HCT116 (cell line): ENCODE data around the gene BTBD2. TPM values are rescaled to one million over a fixed set of nuclear protein-coding genes. Genes with fewer than 3 reads are reported as not detected.
A peak's percentile ranks its signal among the peaks of the same experiment; 100 is the strongest.

ENCODE experiments used
- ATAC-seq: fragments of 200-7000 bp; cut with Tn5 transposase; 2 replicates; pipeline ENCODE4 v1.9.1; 2020; ENCODE audit warnings: mild to moderate bottlenecking, moderate library complexity
- BruUV-seq: library from RNA; stranded (reverse); fragments of 400-500 nt; replicated peaks from 2 replicates; lab custom pipeline; 2021; lab: Mats Ljungman, UMichigan
- CTCF ChIA-PET: fragments of 300-600 bp; sonication (Branson Sonifier 250); formaldehyde crosslinking; loops from one replicate; lab custom pipeline; 2021; ENCODE audit warnings: antibody characterized with exemption; lab: Charles Lee
- POLR2A ChIA-PET: fragments of 300-600, 350-600 bp; sonication (Branson Sonifier 250); formaldehyde crosslinking; loops from one replicate; lab custom pipeline; 2021; ENCODE audit warnings: antibody characterized with exemption; lab: Charles Lee
- RAD21 ChIA-PET, 2 experiments: fragments of 300-600 bp; sonication (Branson Sonifier 250); formaldehyde crosslinking; loops; one replicate each; lab custom pipeline; 2023; ENCODE audit warnings: low total read pairs in 2 of 2; ENCODE audit not compliant: uncharacterized antibody in 2 of 2, unreplicated experiment in 2 of 2, low non-redundant PET in 1 of 2; lab: Charles Lee
- DNase-seq: peaks from one replicate; pipeline ENCODE4 v3.0.0-alpha.2; 2010; ENCODE audit warnings: low read depth, low spot score
- H2AFZ ChIP-seq: fragments of 200-600 bp; shearing (Covaris generic), sonication (generic); 2 replicates; pipeline ENCODE4 v1.6.1; 2017; ENCODE audit warnings: low read depth, mixed run types, mixed read lengths, antibody characterized with exemption, low read length; ENCODE audit not compliant: poor library complexity, severe bottlenecking
- H3K27ac ChIP-seq: 2 replicates; pipeline ENCODE4 v1.5.1; 2012; ENCODE audit warnings: low read depth, low read length
- H3K27me3 ChIP-seq: fragments of 200-600 bp; sonication (generic); 2 replicates; pipeline ENCODE4 v1.6.1; 2016; ENCODE audit warnings: mixed run types, low read length, mixed read lengths; ENCODE audit not compliant: insufficient read depth
- H3K36me3 ChIP-seq, 2 experiments: fragments of 200-500 bp in 1 of 2; fragments of 200-600 bp in 1 of 2; sonication (Bioruptor generic) in 1 of 2; sonication (generic) in 1 of 2; 2 replicates each; pipeline versions ENCODE4 v1.5.1 to v1.6.1; 2014 to 2016; ENCODE audit warnings: low read length in 2 of 2, inconsistent platforms in 1 of 2, mixed read lengths in 1 of 2, mixed run types in 1 of 2; ENCODE audit not compliant: insufficient read depth in 2 of 2, control insufficient read depth in 1 of 2
- H3K4me1 ChIP-seq, 2 experiments: fragments of 200-600 bp in 1 of 2; sonication (generic) in 1 of 2; 2 replicates each; pipeline versions ENCODE4 v1.5.1 to v1.6.1; 2012 to 2017; ENCODE audit warnings: low read length in 2 of 2, inconsistent platforms in 1 of 2, mild to moderate bottlenecking in 1 of 2, mixed read lengths in 1 of 2, mixed run types in 1 of 2, moderate library complexity in 1 of 2; ENCODE audit not compliant: insufficient read depth in 2 of 2, control insufficient read depth in 1 of 2
- H3K4me2 ChIP-seq: fragments of 200-600 bp; sonication (generic); 2 replicates; pipeline ENCODE4 v1.6.1; 2017; ENCODE audit warnings: mixed run types, low read length, mixed read lengths
- H3K4me3 ChIP-seq, 2 experiments: fragments of 200-600 bp in 1 of 2; sonication (generic) in 1 of 2; replicated peaks in 1 of 2; 2 replicates each; pipeline ENCODE4 v1.5.1; 2011 to 2016; ENCODE audit warnings: low read length in 2 of 2, control low read depth in 1 of 2, low read depth in 1 of 2, mild to moderate bottlenecking in 1 of 2, mixed read lengths in 1 of 2, mixed run types in 1 of 2
- H3K79me2 ChIP-seq: fragments of 200-600 bp; sonication (generic); 2 replicates; pipeline ENCODE4 v1.6.1; 2017; ENCODE audit warnings: mild to moderate bottlenecking, mixed run types, low read length, moderate library complexity, mixed read lengths; ENCODE audit not compliant: insufficient read depth
- H3K9ac ChIP-seq: fragments of 200-600 bp; sonication (generic); 2 replicates; pipeline ENCODE4 v1.6.1; 2016; ENCODE audit warnings: low read length, mixed read lengths
- H3K9me2 ChIP-seq: fragments of 200-600 bp; sonication (generic), shearing (Covaris generic); 2 replicates; pipeline ENCODE4 v1.6.1; 2017; ENCODE audit warnings: mixed run types, mild to moderate bottlenecking, moderate library complexity; ENCODE audit not compliant: insufficient read depth
- H3K9me3 ChIP-seq, 2 experiments: fragments of 200-500 bp in 1 of 2; fragments of 200-600 bp in 1 of 2; sonication (Bioruptor generic) in 1 of 2; sonication (generic) in 1 of 2; 2 replicates each; pipeline ENCODE4 v1.6.1; 2014 to 2017; ENCODE audit warnings: low read length in 2 of 2, mixed read lengths in 2 of 2, inconsistent platforms in 1 of 2, low read depth in 1 of 2, mild to moderate bottlenecking in 1 of 2, mixed run types in 1 of 2, moderate library complexity in 1 of 2; ENCODE audit not compliant: control insufficient read depth in 1 of 2, insufficient read depth in 1 of 2
- H4K20me1 ChIP-seq: fragments of 200-600 bp; sonication (generic), shearing (Covaris generic); 2 replicates; pipeline ENCODE4 v1.6.1; 2017; ENCODE audit warnings: mixed run types, mild to moderate bottlenecking, moderate library complexity; ENCODE audit not compliant: insufficient read depth
- POLR2A ChIP-seq: IDR thresholded peaks from 2 replicates; pipeline ENCODE4 v1.7.0; 2011; ENCODE audit warnings: borderline replicate concordance; ENCODE audit not compliant: insufficient read depth, insufficient read length; ENCODE audit errors: extremely low read depth
- SP1 ChIP-seq: IDR thresholded peaks from 2 replicates; pipeline ENCODE4 v1.6.1; 2012; ENCODE audit warnings: low read depth
- TCF7L2 ChIP-seq: IDR thresholded peaks from 2 replicates; pipeline ENCODE4 v1.7.0; 2011; ENCODE audit warnings: borderline replicate concordance, inconsistent platforms; ENCODE audit not compliant: insufficient read depth, insufficient read length; ENCODE audit errors: extremely low read depth
- intact Hi-C: fragments of 100-400 bp; cut with micrococcal nuclease; formaldehyde crosslinking; loops from 2 replicates; pipeline ENCODE4 v1.10.0; 2022
- total RNA-seq: library from RNA; stranded (reverse); gene quantifications from one replicate; pipeline ENCODE4 v1.2.1, GENCODE V29; 2021; ENCODE audit not compliant: unreplicated experiment
- TF ChIP-seq, protein P1 (sequence below): IDR thresholded peaks from 2 replicates; pipeline ENCODE4 v1.6.1; 2012
- TF ChIP-seq, protein P2 (sequence below): IDR thresholded peaks from 2 replicates; pipeline ENCODE4 v1.6.1; 2012; ENCODE audit warnings: low read depth

BTBD2 gene
- total RNA-seq, 1 experiment from 2014 or later = 112 TPM

DNA sequence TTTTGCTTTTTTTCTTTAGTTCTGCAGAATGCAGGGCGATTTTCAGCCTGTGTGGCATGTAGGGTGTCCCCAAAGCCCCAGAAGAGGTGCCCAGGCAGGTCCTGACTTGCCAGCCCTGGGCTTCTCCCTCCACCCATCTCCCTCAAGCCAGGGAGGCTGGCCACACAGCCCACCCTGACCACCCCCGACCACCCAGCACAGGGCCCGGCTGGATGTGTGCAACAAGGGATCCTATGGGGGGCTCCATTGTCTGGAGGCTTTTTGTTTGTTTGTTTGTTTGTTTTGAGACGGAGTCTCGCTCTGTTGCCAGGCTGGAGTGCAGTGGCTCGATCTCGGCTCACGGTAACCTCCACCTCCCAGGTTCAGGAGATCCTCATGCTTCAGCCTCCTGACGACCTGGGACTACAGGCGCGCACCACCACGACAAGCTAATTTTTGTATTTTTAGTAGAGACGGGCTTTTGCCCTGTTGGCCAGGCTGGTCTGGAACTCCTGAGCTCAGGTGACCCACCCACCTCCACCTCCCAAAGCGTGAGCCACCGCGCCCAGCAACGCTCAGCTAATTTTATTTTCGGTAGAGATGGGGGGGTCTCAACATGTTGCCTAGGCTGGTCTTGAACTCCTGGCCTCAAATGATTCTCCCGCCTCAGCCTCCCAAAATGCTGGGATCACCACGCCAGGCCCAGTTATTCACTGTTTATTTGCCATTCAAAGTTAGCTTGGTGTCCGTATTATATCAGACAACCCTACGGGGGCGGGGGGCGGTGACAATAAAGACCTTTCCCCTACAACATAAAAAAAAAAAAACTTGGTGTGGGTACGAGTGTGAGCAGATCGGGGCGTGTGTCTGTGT lies 43.3 kb upstream of the BTBD2 start:
- no peaks in the 10 kb centered on the region for H3K9me3 ChIP-seq
- TF ChIP-seq, protein P1, sequence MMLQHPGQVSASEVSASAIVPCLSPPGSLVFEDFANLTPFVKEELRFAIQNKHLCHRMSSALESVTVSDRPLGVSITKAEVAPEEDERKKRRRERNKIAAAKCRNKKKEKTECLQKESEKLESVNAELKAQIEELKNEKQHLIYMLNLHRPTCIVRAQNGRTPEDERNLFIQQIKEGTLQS = no peak
- no peak for TF ChIP-seq TCF7L2
- no peak for TF ChIP-seq POLR2A
- TF ChIP-seq, protein P2, sequence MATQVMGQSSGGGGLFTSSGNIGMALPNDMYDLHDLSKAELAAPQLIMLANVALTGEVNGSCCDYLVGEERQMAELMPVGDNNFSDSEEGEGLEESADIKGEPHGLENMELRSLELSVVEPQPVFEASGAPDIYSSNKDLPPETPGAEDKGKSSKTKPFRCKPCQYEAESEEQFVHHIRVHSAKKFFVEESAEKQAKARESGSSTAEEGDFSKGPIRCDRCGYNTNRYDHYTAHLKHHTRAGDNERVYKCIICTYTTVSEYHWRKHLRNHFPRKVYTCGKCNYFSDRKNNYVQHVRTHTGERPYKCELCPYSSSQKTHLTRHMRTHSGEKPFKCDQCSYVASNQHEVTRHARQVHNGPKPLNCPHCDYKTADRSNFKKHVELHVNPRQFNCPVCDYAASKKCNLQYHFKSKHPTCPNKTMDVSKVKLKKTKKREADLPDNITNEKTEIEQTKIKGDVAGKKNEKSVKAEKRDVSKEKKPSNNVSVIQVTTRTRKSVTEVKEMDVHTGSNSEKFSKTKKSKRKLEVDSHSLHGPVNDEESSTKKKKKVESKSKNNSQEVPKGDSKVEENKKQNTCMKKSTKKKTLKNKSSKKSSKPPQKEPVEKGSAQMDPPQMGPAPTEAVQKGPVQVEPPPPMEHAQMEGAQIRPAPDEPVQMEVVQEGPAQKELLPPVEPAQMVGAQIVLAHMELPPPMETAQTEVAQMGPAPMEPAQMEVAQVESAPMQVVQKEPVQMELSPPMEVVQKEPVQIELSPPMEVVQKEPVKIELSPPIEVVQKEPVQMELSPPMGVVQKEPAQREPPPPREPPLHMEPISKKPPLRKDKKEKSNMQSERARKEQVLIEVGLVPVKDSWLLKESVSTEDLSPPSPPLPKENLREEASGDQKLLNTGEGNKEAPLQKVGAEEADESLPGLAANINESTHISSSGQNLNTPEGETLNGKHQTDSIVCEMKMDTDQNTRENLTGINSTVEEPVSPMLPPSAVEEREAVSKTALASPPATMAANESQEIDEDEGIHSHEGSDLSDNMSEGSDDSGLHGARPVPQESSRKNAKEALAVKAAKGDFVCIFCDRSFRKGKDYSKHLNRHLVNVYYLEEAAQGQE = no peak
- TF ChIP-seq SP1 = no peak
- ChIA-PET RAD21 (interaction anchor here in 1 of 2 experiments (0.5 kb wide), 1 partner anchor 520 kb away, joined by 3 read pairs; no protein-coding TSS in a partner anchor), POLR2A (interaction anchor here (0.6 to 3.0 kb wide), 11 partner anchors 8 to 443 kb away, joined by 3 to 17 read pairs (median 5); partner anchors contain the start of gene MKNK2), CTCF (interaction anchor here (1.0 kb wide), 1 partner anchor 129 kb away, joined by 3 read pairs; no protein-coding TSS in a partner anchor)
- no peaks in the 10 kb centered on the region for H3K9me2 ChIP-seq
- H4K20me1 ChIP-seq = no peaks in the 10 kb centered on the region
- intact Hi-C loops = no loop called here
- peak overlapping the region; percentile 63 to 71 for H3K4me3 ChIP-seq
- peak overlapping the region; percentile 82 for H3K9ac ChIP-seq
- H3K27me3 ChIP-seq = no peaks in the 10 kb centered on the region
- H3K79me2 ChIP-seq = no peaks in the 10 kb centered on the region
- no TSS peak for BruUV-seq
- peaks cover 66 to 86% of the 10 kb centered on the region in 2 experiments for H3K4me1 ChIP-seq
- H2AFZ ChIP-seq = no peak overlapping the region
- peak overlapping the region; percentile 99 for H3K27ac ChIP-seq
- DNase-seq = no peak
- H3K4me2 ChIP-seq = peak overlapping the region; percentile 95
- no peaks in the 10 kb centered on the region for H3K36me3 ChIP-seq
- no peak for ATAC-seq
